Right hindlimb (tissue), 1 donor: ENCODE data around the gene ZNF593.

Experiments used
- DNase-seq: peaks from one replicate; pipeline ENCODE4 v3.0.0-alpha.2; 2018

ZNF593 gene

GRCh38 chr1:26171084-26172072 lies 1.7 kb downstream of the ZNF593 start, which contains the start of gene ZNF593OS:
Gene ZNF593OS (minus strand): TSS chr1:26171832. CDS start chr1:26171661, 171 bp downstream.
- DNase-seq = no peak

GRCh38 chr1:26175346-26175745 lies 5.6 kb downstream of the ZNF593 start:
- DNase-seq = no peak

GRCh38 chr1:26177182-26177684 lies 7.5 kb downstream of the ZNF593 start, which contains the start of gene CNKSR1:
Gene CNKSR1 (plus strand): TSS chr1:26177491. CDS start chr1:26177548, 57 bp downstream.
- no peak for DNase-seq

- DNase-seq = no peak
Measured at GRCh38 chr1:26180010-26180506, 10.3 kb downstream of the ZNF593 start.

- no peak for DNase-seq
Measured at GRCh38 chr1:26181586-26182382, 12.1 kb downstream of the ZNF593 start.

GRCh38 chr1:26182383-26182696 lies 12.6 kb downstream of the ZNF593 start:
- no peak for DNase-seq

- DNase-seq = no peak
Measured at GRCh38 chr1:26184086-26184485, 14.4 kb downstream of the ZNF593 start.

GRCh38 chr1:26184883-26185282 lies 15.2 kb downstream of the ZNF593 start:
- DNase-seq = no peak

- no peak for DNase-seq
Measured at GRCh38 chr1:26187882-26188281, 18.2 kb downstream of the ZNF593 start.

- no peak for DNase-seq
Measured at GRCh38 chr1:26188477-26188876, 18.8 kb downstream of the ZNF593 start.

- DNase-seq = no peak
Measured at GRCh38 chr1:26189331-26189730, 19.6 kb downstream of the ZNF593 start.

GRCh38 chr1:26189751-26190275 lies 20.1 kb downstream of the ZNF593 start:
- DNase-seq = no peak

GRCh38 chr1:26190373-26190987 lies 20.8 kb downstream of the ZNF593 start, which contains the start of gene CATSPER4:
Gene CATSPER4 (plus strand): TSS chr1:26190602. CDS start chr1:26190628, 26 bp downstream.
- no peak for DNase-seq

- no peak for DNase-seq
Measured at GRCh38 chr1:26191739-26192138, 22.0 kb downstream of the ZNF593 start.

- no peak for DNase-seq
Measured at GRCh38 chr1:26195805-26196204, 26.1 kb downstream of the ZNF593 start.

GRCh38 chr1:26197301-26197700 lies 27.6 kb downstream of the ZNF593 start:
- DNase-seq = no peak

- no peak for DNase-seq
Measured at GRCh38 chr1:26197813-26198212, 28.1 kb downstream of the ZNF593 start.

GRCh38 chr1:26200413-26200812 lies 30.7 kb downstream of the ZNF593 start:
- DNase-seq = no peak

- DNase-seq = no peak
Measured at GRCh38 chr1:26203642-26204318, 34.1 kb downstream of the ZNF593 start.

- DNase-seq = no peak
Measured at GRCh38 chr1:26210147-26210870, 40.6 kb downstream of the ZNF593 start.

- no peak for DNase-seq
Measured at GRCh38 chr1:26212726-26213125, 43.0 kb downstream of the ZNF593 start.
